Vagina (tissue), 2 donors: ENCODE data around the gene KRTAP22-2.

ENCODE experiments used
- POLR2A ChIP-seq, 2 donors: fragments of 450-650 bp; IDR thresholded peaks; one replicate each; pipeline ENCODE4 v1.6.1; 2017; ENCODE audit warnings: antibody characterized with exemption in 2 of 2, mild to moderate bottlenecking in 2 of 2, moderate library complexity in 2 of 2
- TF ChIP-seq, protein P1 (sequence below), 3 experiments: fragments of 450-650 bp in 2 of 3; fragments of 200-600 bp in 1 of 3; sonication (generic) in 1 of 3; IDR thresholded peaks; one replicate each; pipeline ENCODE4 v1.5.1; 2017 to 2019; ENCODE audit warnings: antibody characterized with exemption in 3 of 3, mild to moderate bottlenecking in 2 of 3, moderate library complexity in 2 of 3

DNA sequence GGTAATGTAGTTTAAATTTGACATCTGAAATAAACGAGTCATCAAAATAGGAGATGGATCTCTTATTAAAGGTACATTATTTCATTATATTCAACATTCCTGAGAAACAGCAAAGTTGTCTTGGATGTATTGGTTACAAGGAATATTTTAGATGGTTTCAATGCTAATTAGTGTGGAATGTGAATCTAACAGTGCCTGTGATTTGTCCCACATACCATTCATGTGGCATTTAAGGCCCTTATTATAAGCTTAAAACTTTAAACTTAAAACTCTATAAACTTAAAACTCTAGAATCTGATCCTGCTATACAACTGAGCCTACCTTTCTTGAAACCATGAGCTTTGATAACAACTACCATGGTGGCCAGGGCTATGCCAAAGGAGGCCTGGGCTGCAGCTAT, 10.6 kb upstream of the KRTAP22-2 start, which contains the start of gene KRTAP22-1:
- TF ChIP-seq, protein P1, sequence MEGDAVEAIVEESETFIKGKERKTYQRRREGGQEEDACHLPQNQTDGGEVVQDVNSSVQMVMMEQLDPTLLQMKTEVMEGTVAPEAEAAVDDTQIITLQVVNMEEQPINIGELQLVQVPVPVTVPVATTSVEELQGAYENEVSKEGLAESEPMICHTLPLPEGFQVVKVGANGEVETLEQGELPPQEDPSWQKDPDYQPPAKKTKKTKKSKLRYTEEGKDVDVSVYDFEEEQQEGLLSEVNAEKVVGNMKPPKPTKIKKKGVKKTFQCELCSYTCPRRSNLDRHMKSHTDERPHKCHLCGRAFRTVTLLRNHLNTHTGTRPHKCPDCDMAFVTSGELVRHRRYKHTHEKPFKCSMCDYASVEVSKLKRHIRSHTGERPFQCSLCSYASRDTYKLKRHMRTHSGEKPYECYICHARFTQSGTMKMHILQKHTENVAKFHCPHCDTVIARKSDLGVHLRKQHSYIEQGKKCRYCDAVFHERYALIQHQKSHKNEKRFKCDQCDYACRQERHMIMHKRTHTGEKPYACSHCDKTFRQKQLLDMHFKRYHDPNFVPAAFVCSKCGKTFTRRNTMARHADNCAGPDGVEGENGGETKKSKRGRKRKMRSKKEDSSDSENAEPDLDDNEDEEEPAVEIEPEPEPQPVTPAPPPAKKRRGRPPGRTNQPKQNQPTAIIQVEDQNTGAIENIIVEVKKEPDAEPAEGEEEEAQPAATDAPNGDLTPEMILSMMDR (IDR thresholded peaks at IDR 0.05), result no peak
- no peak for TF ChIP-seq POLR2A (IDR thresholded peaks at IDR 0.05)
